B cell (primary cell): ENCODE results near the gene SFMBT2. TPM values are rescaled to one million over a fixed set of nuclear protein-coding genes. Genes with fewer than 3 reads are reported as not detected.

ENCODE experiments used
- ATAC-seq: fragments of 200-7000 bp; cut with Tn5 transposase; one replicate; pipeline ENCODE4 v1.10.0; 2021; ENCODE audit warnings: low read depth, mild to moderate bottlenecking, moderate number of reproducible peaks, moderate library complexity
- CTCF ChIA-PET: fragments of 350-600 bp; sonication (Branson Sonifier 250); formaldehyde crosslinking; loops from one replicate; lab custom pipeline; 2021; ENCODE audit warnings: antibody characterized with exemption, inconsistent platforms; lab: Charles Lee
- POLR2A ChIA-PET: fragments of 350-600 bp; sonication (Branson Sonifier 250); formaldehyde crosslinking; loops from one replicate; lab custom pipeline; 2021; ENCODE audit warnings: antibody characterized with exemption; lab: Charles Lee
- DNase-seq: peaks from one replicate; pipeline ENCODE4 v3.0.0; 2013
- H2AFZ ChIP-seq: 2 replicates; pipeline ENCODE4 v1.6.1; 2012; ENCODE audit warnings: mild to moderate bottlenecking, low read depth, low read length; ENCODE audit not compliant: insufficient read depth, poor library complexity, severe bottlenecking
- H3K27ac ChIP-seq, 2 donors: 1 replicate in 1 of 2; 2 replicates in 1 of 2; pipeline ENCODE4 v1.5.1; 2012 to 2013; ENCODE audit warnings: low read length in 2 of 2, mild to moderate bottlenecking in 2 of 2, moderate library complexity in 1 of 2
- H3K27me3 ChIP-seq, 4 experiments: fragments of 200-600 bp in 1 of 4; sonication (generic) in 1 of 4; replicated peaks in 1 of 4; 1 replicate in 2 of 4; 2 replicates in 2 of 4; pipeline versions ENCODE4 v1.6.1 to v1.7.0; 2013 to 2016; ENCODE audit warnings: low read length in 3 of 4, mild to moderate bottlenecking in 2 of 4, mixed read lengths in 1 of 4, moderate library complexity in 1 of 4; ENCODE audit not compliant: insufficient read depth in 4 of 4, control insufficient read depth in 3 of 4; ENCODE audit errors: control extremely low read depth in 1 of 4
- H3K36me3 ChIP-seq, 2 experiments: replicated peaks in 1 of 2; 1 replicate in 1 of 2; 2 replicates in 1 of 2; pipeline versions ENCODE4 v1.6.1 to v1.7.1; 2013; ENCODE audit warnings: low read length in 1 of 2; ENCODE audit not compliant: insufficient read depth in 2 of 2, control insufficient read depth in 1 of 2; ENCODE audit errors: control extremely low read depth in 1 of 2, extremely low read depth in 1 of 2
- H3K4me1 ChIP-seq, 2 donors: fragments of 200-600 bp in 1 of 2; sonication (generic) in 1 of 2; 1 replicate in 1 of 2; 2 replicates in 1 of 2; pipeline versions ENCODE4 v1.5.1 to v1.6.1; 2013 to 2017; ENCODE audit warnings: low read length in 2 of 2; ENCODE audit not compliant: control insufficient read depth in 2 of 2, insufficient read depth in 2 of 2
- H3K4me2 ChIP-seq: replicated peaks from 2 replicates; pipeline ENCODE3; 2012; ENCODE audit warnings: mild to moderate bottlenecking, low read depth, low read length; ENCODE audit not compliant: poor library complexity, severe bottlenecking
- H3K4me3 ChIP-seq, 5 experiments: fragments of 200-600 bp in 1 of 5; sonication (generic) in 1 of 5; 1 replicate in 3 of 5; 2 replicates in 2 of 5; pipeline versions ENCODE4 v1.5.1 to v1.7.0; 2011 to 2016; ENCODE audit warnings: low read length in 4 of 5, mild to moderate bottlenecking in 4 of 5, low read depth in 2 of 5, control low read depth in 1 of 5, moderate library complexity in 1 of 5; ENCODE audit not compliant: insufficient read depth in 1 of 5; ENCODE audit errors: control extremely low read depth in 1 of 5, extremely low read depth in 1 of 5
- H3K79me2 ChIP-seq: fragments of 200-600 bp; sonication (generic); one replicate; pipeline ENCODE4 v1.6.0; 2016; ENCODE audit warnings: low read length; ENCODE audit not compliant: control insufficient read depth, insufficient read depth
- H3K9ac ChIP-seq: fragments of 200-600 bp; sonication (generic); 2 replicates; pipeline ENCODE4 v1.6.1; 2017; ENCODE audit warnings: mild to moderate bottlenecking, low read length, moderate library complexity
- H3K9me3 ChIP-seq, 3 donors: one replicate each; pipeline versions ENCODE4 v1.6.1 to v1.7.1; 2013; ENCODE audit warnings: low read length in 2 of 3; ENCODE audit not compliant: control insufficient read depth in 2 of 3, insufficient read depth in 1 of 3; ENCODE audit errors: control extremely low read depth in 1 of 3
- H4K20me1 ChIP-seq: 2 replicates; pipeline ENCODE4 v1.6.0; 2012; ENCODE audit warnings: mild to moderate bottlenecking, low read length; ENCODE audit not compliant: insufficient read depth, control insufficient read depth, poor library complexity, severe bottlenecking
- H3K27ac Mint-ChIP-seq: one replicate; pipeline ENCODE4 v1.8.0; 2021; ENCODE audit warnings: mixed read lengths
- H3K27me3 Mint-ChIP-seq: one replicate; pipeline ENCODE4 v1.8.0; 2021; ENCODE audit warnings: mixed read lengths
- H3K4me1 Mint-ChIP-seq: one replicate; pipeline ENCODE4 v1.8.0; 2021; ENCODE audit warnings: mixed read lengths
- H3K4me3 Mint-ChIP-seq: one replicate; pipeline ENCODE4 v1.8.0; 2021; ENCODE audit warnings: mixed read lengths
- H3K9me3 Mint-ChIP-seq: one replicate; pipeline ENCODE4 v1.8.0; 2022; ENCODE audit warnings: mixed read lengths; ENCODE audit not compliant: insufficient read depth
- EZH2 ChIP-seq: IDR thresholded peaks from 2 replicates; pipeline ENCODE4 v1.6.1; 2012; ENCODE audit warnings: borderline replicate concordance, low read depth, mild to moderate bottlenecking, moderate library complexity, low read length; ENCODE audit not compliant: insufficient read depth, poor library complexity, severe bottlenecking
- WGBS: methylation state at CpG from one replicate; pipeline ENCODE4 v1.1.5; 2013; ENCODE audit warnings: missing lambda C conversion rate; ENCODE audit not compliant: insufficient coverage; 5-methylcytosine and 5-hydroxymethylcytosine counted together
- intact Hi-C: fragments of 100-400 bp; cut with micrococcal nuclease; formaldehyde crosslinking; loops from one replicate; pipeline ENCODE4 v1.10.0; 2022
- polyA plus RNA-seq: library from polyadenylated mRNA; depleted of rRNA; stranded (reverse); fragments of >200 nt; gene quantifications from 2 replicates; pipeline ENCODE4 v1.2.3, GENCODE V29; 2012
- total RNA-seq, 2 donors: library from RNA; stranded (reverse); fragments of 120-200 nt in 1 of 2; gene quantifications; 1 replicate in 1 of 2; 2 replicates in 1 of 2; pipeline versions ENCODE4 v1.2.3 to v1.2.4, GENCODE V29; 2013 to 2022
- TF ChIP-seq, protein P1 (sequence below): fragments of 200-600 bp; IDR thresholded peaks from one replicate; pipeline ENCODE4 v1.8.0; 2022; ENCODE audit warnings: antibody characterized with exemption, mild to moderate bottlenecking

The SFMBT2 gene
- total and polyA plus RNA-seq, 2 donors (not counting 1 experiment from before 2014, with no cell fraction given): 2.3 to 24.0 TPM

DNA sequence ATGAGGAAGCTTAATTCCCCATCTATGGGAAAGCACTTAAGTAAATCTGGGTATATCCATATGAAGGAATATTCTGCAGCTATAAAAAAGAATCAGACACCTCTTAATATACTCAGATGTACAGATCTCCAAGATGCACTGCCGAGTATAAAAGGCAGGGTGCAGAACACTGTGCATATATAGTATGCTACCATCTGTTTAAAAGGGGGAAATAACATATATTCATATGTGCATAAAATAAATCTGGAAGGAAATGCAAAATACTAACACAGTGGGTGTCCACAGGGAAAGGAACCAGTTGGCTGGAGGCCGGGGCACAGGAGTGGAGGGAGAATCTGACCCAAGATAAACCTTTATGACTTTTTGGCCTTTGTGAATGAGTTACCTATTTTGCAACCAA, 201.4 kb downstream of the SFMBT2 start:
- H3K27me3 Mint-ChIP-seq: no peaks in the 10 kb centered on the region
- Histone ChIP-seq H4K20me1 (no peaks in the 10 kb centered on the region), H3K79me2 (no peaks in the 10 kb centered on the region), H3K27ac (no peak overlapping the region), H3K9ac (no peak overlapping the region), H3K36me3 (no peaks in the 10 kb centered on the region), H2AFZ (no peak overlapping the region), H3K4me3 (no peak overlapping the region), H3K9me3 (no peaks in the 10 kb centered on the region), H3K4me2 (no peak overlapping the region), H3K4me1 (no peaks in the 10 kb centered on the region), H3K27me3 (no peaks in the 10 kb centered on the region)
- no CpG with 5 or more reads among the region's 2 CpGs for WGBS
- ChIA-PET POLR2A (no interaction called here), CTCF (no interaction called here)
- no peak for DNase-seq
- H3K9me3 Mint-ChIP-seq: no peaks in the 10 kb centered on the region
- no peaks in the 10 kb centered on the region for H3K4me1 Mint-ChIP-seq
- H3K4me3 Mint-ChIP-seq: no peak overlapping the region
- no peak for TF ChIP-seq EZH2
- TF ChIP-seq, protein P1, sequence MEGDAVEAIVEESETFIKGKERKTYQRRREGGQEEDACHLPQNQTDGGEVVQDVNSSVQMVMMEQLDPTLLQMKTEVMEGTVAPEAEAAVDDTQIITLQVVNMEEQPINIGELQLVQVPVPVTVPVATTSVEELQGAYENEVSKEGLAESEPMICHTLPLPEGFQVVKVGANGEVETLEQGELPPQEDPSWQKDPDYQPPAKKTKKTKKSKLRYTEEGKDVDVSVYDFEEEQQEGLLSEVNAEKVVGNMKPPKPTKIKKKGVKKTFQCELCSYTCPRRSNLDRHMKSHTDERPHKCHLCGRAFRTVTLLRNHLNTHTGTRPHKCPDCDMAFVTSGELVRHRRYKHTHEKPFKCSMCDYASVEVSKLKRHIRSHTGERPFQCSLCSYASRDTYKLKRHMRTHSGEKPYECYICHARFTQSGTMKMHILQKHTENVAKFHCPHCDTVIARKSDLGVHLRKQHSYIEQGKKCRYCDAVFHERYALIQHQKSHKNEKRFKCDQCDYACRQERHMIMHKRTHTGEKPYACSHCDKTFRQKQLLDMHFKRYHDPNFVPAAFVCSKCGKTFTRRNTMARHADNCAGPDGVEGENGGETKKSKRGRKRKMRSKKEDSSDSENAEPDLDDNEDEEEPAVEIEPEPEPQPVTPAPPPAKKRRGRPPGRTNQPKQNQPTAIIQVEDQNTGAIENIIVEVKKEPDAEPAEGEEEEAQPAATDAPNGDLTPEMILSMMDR: no peak
- no peak for ATAC-seq
- intact Hi-C loops: no loop called here
- no peak overlapping the region for H3K27ac Mint-ChIP-seq

DNA sequence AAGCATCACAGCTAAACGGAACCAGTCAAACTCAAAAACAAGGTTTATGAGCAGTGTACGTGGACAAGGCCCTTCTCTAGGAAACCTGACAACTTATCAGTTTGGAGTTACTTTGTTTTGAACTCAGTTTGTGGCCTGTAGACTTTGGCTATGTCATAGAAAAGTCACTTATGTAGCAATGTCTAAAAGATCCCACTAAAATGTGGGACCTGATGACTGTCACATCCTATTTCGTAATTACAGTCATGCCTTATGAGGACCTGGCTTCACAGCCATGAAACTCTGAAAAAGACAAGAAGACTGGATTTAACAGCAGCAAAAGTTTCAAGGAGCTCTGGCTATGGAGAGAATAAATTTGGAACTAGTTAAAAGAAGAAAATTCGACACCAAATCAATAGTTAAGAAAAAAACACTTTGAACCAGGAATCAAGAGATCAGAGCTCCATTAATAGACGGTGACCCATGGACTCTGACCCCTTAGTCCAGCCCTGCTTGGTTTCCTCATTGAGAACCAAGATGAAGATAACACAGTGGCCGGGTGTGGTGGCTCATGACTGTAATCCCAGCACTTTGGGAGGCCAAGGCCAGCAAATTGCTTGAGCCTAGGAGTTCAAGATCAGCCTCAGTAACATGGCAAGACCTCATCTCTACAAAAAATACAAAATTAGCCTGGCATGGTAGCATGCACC, 204.3 kb downstream of the SFMBT2 start:
- Histone ChIP-seq H2AFZ (no peak overlapping the region), H3K4me2 (no peak overlapping the region), H4K20me1 (no peaks in the 10 kb centered on the region), H3K4me1 (no peaks in the 10 kb centered on the region), H3K79me2 (no peaks in the 10 kb centered on the region), H3K27ac (no peak overlapping the region), H3K4me3 (no peak overlapping the region), H3K36me3 (peaks cover under 1 to 2% of the 10 kb centered on the region in 2 experiments), H3K9me3 (no peaks in the 10 kb centered on the region), H3K27me3 (no peaks in the 10 kb centered on the region), H3K9ac (no peak overlapping the region)
- H3K4me1 Mint-ChIP-seq: no peaks in the 10 kb centered on the region
- ChIA-PET POLR2A (no interaction called here), CTCF (no interaction called here)
- no peaks in the 10 kb centered on the region for H3K27me3 Mint-ChIP-seq
- ATAC-seq: no peak
- H3K27ac Mint-ChIP-seq: no peak overlapping the region
- 97% methylated on average over 4 of the region's 6 CpGs for WGBS
- TF ChIP-seq, protein P1: no peak
- no peak for TF ChIP-seq EZH2
- no peak for DNase-seq
- intact Hi-C loops: no loop called here
- no peak overlapping the region for H3K4me3 Mint-ChIP-seq
- no peaks in the 10 kb centered on the region for H3K9me3 Mint-ChIP-seq
